NCI-H748 treated with DMSO at 0.1 percent for 48 hours (cell line): ENCODE data around the gene CYP2A6.
"Not testable (repeated sequence)": the region's sequence is repeated elsewhere in the genome, so short reads cannot be mapped to it uniquely, and the experiment has no call there.

ENCODE experiments used
- DNase-seq: peaks from one replicate; lab custom pipeline; 2025; lab: John Stamatoyannopoulos, UW

Gene CYP2A6

GRCh38 chr19:40850277-40850676 is at the start of gene CYP2A6:
Gene CYP2A6, minus strand, starts transcription at chr19:40850447. Its CDS starts 21 bp downstream, at chr19:40850426.
- DNase-seq, result not testable (repeated sequence)

GRCh38 chr19:40899964-40900363 is 49.7 kb upstream of the CYP2A6 start:
- DNase-seq, result not testable (repeated sequence)

GRCh38 chr19:40896843-40897789 is 46.9 kb upstream of the CYP2A6 start:
- not testable (repeated sequence) for DNase-seq

- no peak for DNase-seq
Measured at GRCh38 chr19:40896418-40896796, 46.2 kb upstream of the CYP2A6 start.

GRCh38 chr19:40893112-40893511 is 42.9 kb upstream of the CYP2A6 start:
- DNase-seq, result no peak

GRCh38 chr19:40889366-40889765 is 39.1 kb upstream of the CYP2A6 start:
- no peak for DNase-seq

- no peak for DNase-seq
Measured at GRCh38 chr19:40888191-40888590, 37.9 kb upstream of the CYP2A6 start.

- DNase-seq, result not testable (repeated sequence)
Measured at GRCh38 chr19:40884187-40884931, 34.1 kb upstream of the CYP2A6 start.

- not testable (repeated sequence) for DNase-seq
Measured at GRCh38 chr19:40882062-40882461, 31.8 kb upstream of the CYP2A6 start, which contains the start of gene CYP2A7. Gene CYP2A7, minus strand, starts transcription at chr19:40882231. Its CDS starts 21 bp downstream, at chr19:40882210.

GRCh38 chr19:40879349-40879748 is 29.1 kb upstream of the CYP2A6 start:
- not testable (repeated sequence) for DNase-seq

GRCh38 chr19:40875526-40875951 is 25.3 kb upstream of the CYP2A6 start:
- DNase-seq, result not testable (repeated sequence)

- DNase-seq, result not testable (repeated sequence)
Measured at GRCh38 chr19:40874874-40875273, 24.6 kb upstream of the CYP2A6 start.

GRCh38 chr19:40873873-40874272 is 23.6 kb upstream of the CYP2A6 start:
- not testable (repeated sequence) for DNase-seq

GRCh38 chr19:40872209-40872608 is 22.0 kb upstream of the CYP2A6 start:
- no peak for DNase-seq

GRCh38 chr19:40867701-40868100 is 17.5 kb upstream of the CYP2A6 start:
- no peak for DNase-seq

GRCh38 chr19:40864739-40865496 is 14.7 kb upstream of the CYP2A6 start:
- not testable (repeated sequence) for DNase-seq

GRCh38 chr19:40862785-40863184 is 12.5 kb upstream of the CYP2A6 start:
- DNase-seq, result no peak

- DNase-seq, result no peak
Measured at GRCh38 chr19:40862333-40862732, 12.1 kb upstream of the CYP2A6 start.

GRCh38 chr19:40858109-40858508 is 7.9 kb upstream of the CYP2A6 start:
- DNase-seq, result no peak

- DNase-seq, result not testable (repeated sequence)
Measured at GRCh38 chr19:40852467-40853152, 2.4 kb upstream of the CYP2A6 start.

GRCh38 chr19:40846722-40847121 is 3.5 kb downstream of the CYP2A6 start:
- not testable (repeated sequence) for DNase-seq
